NCI-H128 (cell line): Measurements from ENCODE around the gene LIPH.
"Not testable (repeated sequence)": the region's sequence is repeated elsewhere in the genome, so short reads cannot be mapped to it uniquely, and the experiment has no call there.

Experiments used
- DNase-seq: peaks from one replicate; lab custom pipeline; 2025; ENCODE audit not compliant: unreplicated experiment; lab: John Stamatoyannopoulos, UW

The LIPH gene

DNA sequence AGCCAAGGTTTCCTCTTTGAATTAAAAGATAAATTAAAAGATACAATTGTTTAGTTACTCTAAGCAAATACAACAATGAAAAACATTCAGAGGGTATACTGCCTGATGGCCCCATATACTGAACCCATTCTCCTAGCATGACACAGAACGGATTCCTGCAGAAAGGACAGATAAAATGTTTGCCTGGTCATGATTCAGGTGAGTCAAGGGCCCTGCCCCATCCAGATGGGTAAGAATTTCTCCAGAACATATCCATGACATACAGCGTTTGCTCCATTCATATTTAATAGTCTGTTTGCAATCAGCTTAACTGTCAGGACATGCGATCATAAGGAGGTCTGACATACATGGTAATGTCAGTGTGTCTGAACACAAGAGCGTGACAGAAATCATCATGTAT, 62.1 kb downstream of the LIPH start:
- DNase-seq, result no peak

DNA sequence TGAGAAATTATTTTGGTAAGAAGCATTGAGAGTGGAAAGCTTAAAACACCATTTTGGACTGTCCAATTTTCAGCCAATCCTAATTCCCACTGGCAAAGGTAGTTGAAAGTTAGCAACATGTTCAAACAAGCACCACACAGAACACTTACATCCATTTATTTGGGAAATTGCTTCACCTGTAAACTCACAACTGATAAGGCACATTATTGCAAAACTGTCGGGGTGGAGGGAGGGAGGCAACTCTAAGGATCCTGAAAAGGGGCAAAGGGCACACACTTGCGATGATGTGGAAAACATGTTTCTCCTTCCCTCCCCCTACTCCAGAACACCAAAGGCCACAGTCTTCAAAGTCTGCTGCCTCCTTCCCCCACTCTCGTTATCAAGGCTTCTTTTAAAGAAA, 62.9 kb downstream of the LIPH start:
- no peak for DNase-seq

DNA sequence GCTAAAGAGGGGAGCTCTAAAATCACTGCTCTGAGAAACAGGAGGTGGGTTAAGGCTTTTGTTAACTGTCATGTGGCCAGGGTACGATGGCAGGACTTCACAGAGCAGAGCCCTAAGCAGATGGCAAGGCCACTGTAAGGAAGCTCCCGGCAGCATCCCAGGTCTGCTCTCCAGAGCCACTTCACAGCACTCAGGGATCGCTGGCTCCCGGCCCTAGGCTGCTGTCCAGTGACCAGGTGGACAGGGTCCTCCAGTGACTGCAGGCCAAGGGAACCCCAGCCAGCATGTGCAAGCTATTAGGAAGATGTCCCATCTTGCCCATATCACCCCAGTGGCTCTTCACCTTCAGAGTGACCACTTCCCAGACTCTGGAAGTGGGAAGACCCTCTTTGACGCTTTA, 63.9 kb downstream of the LIPH start:
- no peak for DNase-seq

DNA sequence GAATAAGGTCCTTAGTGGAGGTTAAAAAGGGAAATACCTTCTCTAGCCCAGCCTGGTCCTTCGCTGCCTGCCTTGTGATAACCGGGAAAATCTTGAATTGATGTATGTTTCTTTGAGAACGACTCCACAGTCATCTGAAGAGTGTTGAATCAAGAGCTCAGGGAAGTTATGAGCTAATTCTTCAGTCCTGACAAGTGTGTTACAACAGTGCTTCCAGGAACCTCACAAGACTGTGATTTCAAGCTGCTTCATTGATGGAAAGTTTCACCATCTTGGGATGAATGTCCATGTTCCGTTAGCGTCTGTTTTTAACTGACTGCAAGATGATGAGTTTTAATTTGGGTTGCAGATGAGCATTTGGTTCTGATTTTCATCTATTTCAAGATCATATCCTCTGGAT, 66.0 kb downstream of the LIPH start:
- DNase-seq, result no peak

DNA sequence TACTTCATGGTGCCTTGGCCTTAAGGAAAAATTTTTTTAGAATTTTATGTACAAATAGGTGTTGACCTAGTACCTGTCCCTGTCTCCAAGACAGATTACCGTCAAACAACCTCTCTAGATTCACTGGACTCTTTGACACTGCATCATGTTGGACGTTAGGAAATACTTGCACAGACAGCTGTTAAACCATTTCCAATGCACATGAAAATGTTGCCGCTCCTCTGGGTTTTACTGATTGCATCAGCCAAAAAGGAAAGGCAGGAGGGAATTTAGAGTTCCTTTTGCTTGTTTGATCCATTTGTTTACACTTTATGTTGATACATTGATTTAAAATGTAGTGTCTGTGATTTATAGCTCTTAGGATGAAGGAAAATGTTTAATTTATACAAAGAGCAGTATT, 68.1 kb downstream of the LIPH start:
- no peak for DNase-seq

DNA sequence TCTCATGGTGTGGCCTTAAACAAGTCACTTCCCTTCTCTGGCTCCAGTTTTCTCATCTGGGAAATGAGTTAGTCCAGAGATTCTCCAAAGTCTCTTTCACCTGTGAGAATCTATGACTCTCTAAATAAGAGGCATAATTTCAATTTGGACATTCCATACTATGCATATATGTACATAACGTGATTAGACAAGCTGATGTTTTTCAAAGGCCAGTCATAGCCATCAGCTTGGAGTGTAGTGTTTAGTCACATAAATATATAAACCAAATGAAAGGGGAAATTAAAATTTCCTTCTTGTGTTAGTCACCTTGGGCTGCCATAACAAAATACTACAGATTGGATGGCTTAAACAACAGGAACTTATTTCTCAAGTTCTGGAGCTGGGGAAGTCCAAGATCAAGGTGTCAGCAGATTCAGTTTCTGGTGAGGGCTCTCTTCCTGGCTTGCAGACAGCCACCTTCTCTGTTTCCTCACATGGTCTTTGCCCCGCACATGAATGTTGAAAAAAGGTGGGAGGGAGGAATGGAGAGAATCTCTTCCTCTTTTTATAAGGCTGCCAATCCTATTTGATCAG, 72.9 kb downstream of the LIPH start:
- DNase-seq, result no peak

DNA sequence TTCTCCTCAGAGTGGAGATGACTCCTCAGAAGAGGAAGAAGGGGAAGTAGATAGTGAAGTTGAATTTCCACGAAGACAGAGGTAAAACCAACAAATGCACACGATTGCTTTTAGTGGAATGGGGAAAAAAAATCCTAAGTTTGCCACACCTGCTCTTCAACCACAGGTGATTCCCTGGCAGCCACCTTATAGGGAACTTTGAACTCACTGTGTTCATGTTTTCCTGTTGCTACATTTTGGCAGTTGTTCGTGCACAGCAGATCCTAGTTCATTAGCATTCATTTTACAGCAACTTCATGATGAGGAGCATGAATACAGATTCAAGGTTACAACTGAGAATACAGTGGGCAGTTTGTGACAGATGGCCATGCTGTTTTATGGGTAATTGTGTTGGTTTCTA, 75.1 kb downstream of the LIPH start:
- DNase-seq, result no peak

DNA sequence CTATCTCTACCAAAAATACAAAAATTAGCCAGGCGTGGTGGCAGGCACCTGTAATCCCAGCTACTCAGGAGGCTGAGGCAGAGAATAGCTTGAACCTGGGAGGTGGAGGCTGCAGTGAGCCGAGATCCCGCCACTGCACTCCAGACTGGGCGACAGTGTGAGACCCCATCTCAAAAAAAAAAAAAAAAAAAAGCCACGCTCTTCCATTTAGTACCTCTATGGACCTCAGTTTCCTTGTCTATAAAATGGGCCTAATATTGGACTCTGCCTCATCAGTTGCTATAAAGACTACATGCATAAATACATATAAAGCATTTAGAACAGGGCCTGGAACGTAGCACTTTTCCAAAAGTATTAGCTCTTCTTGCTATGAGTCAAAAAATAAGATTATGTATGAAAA, 77.5 kb downstream of the LIPH start:
- not testable (repeated sequence) for DNase-seq

DNA sequence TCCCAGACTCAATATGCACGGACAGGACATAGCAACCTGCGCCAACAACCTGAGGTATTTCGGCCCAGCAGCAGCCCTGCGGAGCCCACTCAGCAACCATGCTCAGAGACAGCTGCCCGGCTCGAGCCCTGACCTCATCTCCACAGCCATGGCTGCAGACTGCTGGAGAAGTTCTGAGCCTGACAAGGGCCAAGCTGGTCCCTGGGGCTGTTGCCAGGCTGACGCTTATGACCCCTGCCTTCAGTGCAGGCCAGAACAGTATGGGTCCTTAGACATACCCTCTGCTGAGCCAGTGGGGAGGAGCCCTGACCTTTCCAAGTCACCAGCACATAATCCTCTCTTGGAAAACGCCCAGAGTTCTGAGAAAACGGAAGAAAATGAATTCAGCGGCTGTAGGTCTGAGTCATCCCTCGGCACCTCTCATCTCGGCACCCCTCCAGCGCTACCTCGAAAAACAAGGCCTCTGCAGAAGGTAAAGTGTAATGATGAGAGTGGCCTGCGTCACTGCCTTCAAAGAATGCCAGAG, 79.0 kb downstream of the LIPH start:
- no peak for DNase-seq

DNA sequence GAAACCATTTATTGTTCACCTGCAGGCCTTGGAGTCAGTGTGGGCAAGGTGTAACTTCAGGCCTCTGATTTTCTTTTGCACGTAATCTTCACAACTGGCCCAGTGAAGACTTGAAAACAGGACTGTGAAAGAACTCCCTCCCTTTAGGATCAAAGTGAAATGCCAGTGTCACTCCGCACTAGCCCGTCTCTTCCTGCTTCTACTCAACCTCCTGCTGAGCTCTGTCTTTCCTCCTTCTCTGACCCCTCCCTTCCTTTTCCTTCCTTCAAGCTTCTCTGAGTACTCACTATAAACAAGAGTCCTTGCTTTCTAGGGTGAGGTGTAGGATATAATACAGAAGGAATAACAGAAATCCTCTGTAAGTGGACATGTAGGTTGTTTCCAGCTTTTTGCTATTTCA, 82.1 kb downstream of the LIPH start:
- no peak for DNase-seq

DNA sequence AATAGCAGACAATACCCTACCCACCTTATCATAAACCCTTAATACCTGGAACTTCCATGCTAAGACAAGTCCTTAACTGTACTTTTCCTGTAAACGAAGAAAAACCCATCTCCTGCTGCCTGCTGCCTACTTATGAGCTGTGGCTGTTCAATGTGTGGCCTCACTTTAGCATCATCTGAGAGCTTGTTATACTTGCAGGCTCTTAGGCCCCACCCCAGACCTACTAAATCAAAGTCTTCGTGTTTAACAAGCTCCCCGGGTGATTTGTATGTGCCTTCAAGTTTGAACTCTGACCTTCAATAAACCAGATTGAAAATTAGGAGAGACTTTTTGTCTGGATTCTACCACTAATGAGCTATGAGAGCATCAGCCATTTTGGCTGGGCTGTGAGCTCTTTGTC, 82.8 kb downstream of the LIPH start:
- DNase-seq, result no peak

DNA sequence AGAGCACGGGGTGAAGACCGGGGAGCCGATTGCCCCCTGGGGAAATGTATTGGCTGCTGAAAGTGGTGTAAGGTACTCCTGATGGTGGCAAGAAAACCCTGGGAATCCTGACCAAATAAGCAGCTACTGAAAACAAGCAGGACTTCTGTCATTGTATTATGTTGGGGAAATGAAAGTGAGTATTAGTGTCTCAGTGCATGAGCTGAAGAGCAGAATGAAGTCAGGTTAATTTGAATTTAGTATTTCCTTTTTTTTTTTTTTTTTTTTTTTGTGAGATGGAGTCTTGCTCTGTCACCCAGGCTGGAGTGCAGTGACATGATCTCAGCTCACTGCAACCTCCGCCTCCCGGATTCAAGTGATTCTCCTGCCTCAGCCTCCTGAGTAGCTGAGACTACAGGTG, 86.3 kb downstream of the LIPH start:
- DNase-seq, result not testable (repeated sequence)

DNA sequence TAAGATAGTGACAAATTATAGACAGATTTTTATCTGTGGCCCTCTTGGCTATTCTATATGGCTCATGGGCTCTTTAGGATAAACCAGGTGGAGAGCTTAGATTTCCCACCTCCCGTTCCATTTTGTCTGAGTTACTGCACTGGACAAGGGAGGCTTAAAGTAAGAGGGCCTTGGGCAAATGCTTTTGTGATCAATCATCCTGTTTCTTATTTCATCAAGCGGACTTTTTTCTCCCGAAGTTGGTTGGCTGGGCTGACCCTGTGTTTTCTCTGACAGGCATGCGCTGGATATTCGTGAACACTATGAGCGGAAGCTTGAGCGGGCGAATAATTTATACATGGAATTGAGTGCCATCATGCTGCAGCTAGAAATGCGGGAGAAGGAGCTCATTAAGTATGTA, 86.9 kb downstream of the LIPH start:
- DNase-seq, result no peak

DNA sequence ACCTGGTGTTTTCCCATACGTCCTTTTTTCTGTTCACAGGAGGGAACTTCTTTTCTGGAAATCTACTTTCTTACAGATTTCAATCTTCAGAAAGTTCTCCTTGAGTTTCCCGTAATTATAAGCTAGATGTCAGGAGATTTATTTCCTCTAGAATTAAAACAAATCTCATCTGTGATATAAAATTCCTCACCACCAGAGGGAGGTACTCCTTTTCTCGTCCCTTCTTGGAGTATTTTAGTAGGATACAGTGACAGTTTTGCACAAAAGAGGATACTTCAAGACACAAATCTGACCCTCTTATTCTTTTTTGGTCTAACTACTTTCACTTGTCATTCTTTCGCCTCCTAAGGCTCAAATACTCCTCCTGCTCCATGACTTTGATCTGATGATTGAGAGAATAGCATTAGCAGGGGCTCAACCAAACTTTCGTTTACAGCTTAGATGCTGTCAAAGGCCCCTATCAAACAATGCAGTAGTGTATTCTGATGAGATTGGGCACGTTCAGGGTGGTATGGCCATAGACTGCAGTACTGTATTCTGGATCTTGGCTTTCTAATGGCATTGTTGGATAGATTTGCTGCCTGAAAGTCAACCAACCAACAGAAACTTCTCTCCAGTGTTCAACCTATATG, 91.6 kb downstream of the LIPH start:
- no peak for DNase-seq

DNA sequence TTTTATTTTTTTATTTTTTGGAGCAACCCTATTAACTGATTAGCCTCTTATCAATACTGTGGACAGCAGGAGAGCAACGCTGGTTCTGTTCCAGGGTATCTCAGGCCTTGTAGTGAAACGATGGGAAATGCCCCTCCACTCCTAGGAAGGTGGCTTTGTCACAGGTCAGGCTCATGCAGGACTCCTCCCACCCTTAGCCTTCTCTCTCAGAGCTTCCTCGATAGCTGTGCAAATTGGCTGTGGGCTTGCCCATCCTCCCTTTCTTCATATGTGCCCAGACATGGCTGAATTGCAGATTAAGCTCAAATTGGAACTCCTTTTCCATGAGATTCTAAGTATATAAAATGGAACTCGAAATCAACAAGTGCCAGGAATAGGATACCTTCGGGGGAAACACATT, 92.1 kb downstream of the LIPH start:
- no peak for DNase-seq

DNA sequence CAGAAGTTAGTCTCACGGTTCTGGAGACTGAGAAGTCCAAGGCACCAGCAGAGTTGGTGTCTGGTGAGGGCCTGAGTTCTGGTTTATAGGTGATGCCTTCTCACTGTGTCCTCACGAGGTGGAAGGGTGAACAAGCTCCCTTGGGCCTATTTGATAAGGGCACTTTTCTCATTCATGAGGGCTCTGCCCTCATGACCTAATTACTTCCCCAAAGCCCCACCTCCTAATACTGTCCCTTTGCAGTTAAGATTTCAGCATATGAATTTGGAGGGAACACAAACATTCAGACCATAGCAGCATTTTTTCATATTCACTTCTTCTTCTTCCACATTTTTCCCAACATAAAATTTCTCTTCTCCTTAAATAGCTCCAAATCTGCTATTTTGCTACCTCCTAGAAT, 95.0 kb downstream of the LIPH start:
- DNase-seq, result no peak
